Testis (tissue), 3 donors: ENCODE data around the gene GABARAP. TPM values are rescaled to one million over a fixed set of nuclear protein-coding genes. Genes with fewer than 3 reads are reported as not detected.

Source experiments
- DNase-seq: peaks from one replicate; pipeline ENCODE4 v3.0.0-alpha.2; 2019
- H3K27ac ChIP-seq, 2 donors: fragments of 200-600 bp; sonication (generic); one replicate each; pipeline ENCODE4 v1.5.1; 2019
- H3K27me3 ChIP-seq: fragments of 200-600 bp; sonication (generic); one replicate; pipeline ENCODE4 v1.5.1; 2019
- H3K36me3 ChIP-seq: fragments of 200-600 bp; sonication (generic); one replicate; pipeline ENCODE4 v1.5.1; 2017; ENCODE audit warnings: low read depth; ENCODE audit errors: missing control alignments
- H3K4me1 ChIP-seq: fragments of 200-600 bp; sonication (generic); one replicate; pipeline ENCODE4 v1.5.1; 2019
- H3K4me3 ChIP-seq, 2 donors: fragments of 200-600 bp; sonication (generic); one replicate each; pipeline ENCODE4 v1.5.1; 2017 to 2019
- H3K9me3 ChIP-seq: fragments of 200-600 bp; sonication (generic); one replicate; pipeline ENCODE4 v1.5.1; 2017
- POLR2A ChIP-seq: fragments of 450-650 bp; IDR thresholded peaks from one replicate; pipeline ENCODE4 v1.6.1; 2017; ENCODE audit warnings: antibody characterized with exemption, mild to moderate bottlenecking, moderate library complexity
- WGBS, 2 donors: methylation state at CpG; one replicate each; pipeline ENCODE4 v1.1.5; 2018; 5-methylcytosine and 5-hydroxymethylcytosine counted together
- intact Hi-C: fragments of 100-400 bp; cut with DNase I; formaldehyde crosslinking; loops from one replicate; pipeline ENCODE4 v1.15.1; 2023; ENCODE audit warnings: low total_unique reads
- polyA plus RNA-seq: library from polyadenylated mRNA; stranded (reverse); fragments of 350-450 nt; fragmentation: Illumina TruSeq; extraction: RNeasy Lipid Tissue Mini Kit (QIAGEN cat#74804); gene quantifications from one replicate; pipeline ENCODE4 v1.2.3, GENCODE V29; 2014; ENCODE audit warnings: low read depth, low replicate concordance; ENCODE audit not compliant: insufficient read depth
- total RNA-seq, 2 donors: library from RNA; depleted of rRNA; stranded (reverse); fragments of >200 nt; gene quantifications; one replicate each; pipeline ENCODE4 v1.2.3, GENCODE V29; 2016
- TF ChIP-seq, protein P1 (sequence below), 3 experiments: fragments of 450-650 bp in 2 of 3; fragments of 200-600 bp in 1 of 3; sonication (generic) in 1 of 3; IDR thresholded peaks; one replicate each; pipeline ENCODE4 v1.5.1; 2016 to 2019; ENCODE audit warnings: antibody characterized with exemption in 3 of 3, mild to moderate bottlenecking in 2 of 3, moderate library complexity in 1 of 3

The GABARAP gene
- total and polyA plus RNA-seq, 3 donors from 2014 or later, result 521 to 1,171 (median 683) TPM

- H3K36me3 ChIP-seq, result no peaks in the 10 kb centered on the region
Measured at GRCh38 chr17:7224110-7224509, 18.1 kb downstream of the GABARAP start.

DNA sequence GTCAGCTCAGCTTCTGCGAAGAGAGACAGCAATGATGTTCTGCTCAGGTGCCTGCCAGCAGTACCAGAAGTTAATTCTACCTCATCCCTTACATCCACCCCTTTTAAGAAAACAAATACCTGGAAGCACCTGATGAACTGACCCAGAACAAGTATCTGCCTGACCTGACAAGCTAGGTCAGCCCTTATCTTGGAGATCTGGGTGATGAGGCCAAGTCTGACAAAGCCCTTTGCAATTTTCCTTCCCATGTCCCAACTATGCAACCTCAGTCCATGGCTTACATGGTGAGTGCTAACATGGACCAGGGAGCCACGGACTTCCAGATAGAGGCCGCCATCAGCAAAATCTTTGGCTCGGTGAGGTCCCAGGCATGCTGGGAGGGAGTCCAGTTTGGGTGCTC lies 18.9 kb downstream of the GABARAP start:
- WGBS, 2 donors, result 83 to 100% methylated on average over 3 to 4 of the region's 4 CpGs
- DNase-seq, result no peak
- Histone ChIP-seq H3K27ac (no peak overlapping the region), H3K27me3 (no peaks in the 10 kb centered on the region), H3K4me1 (peaks cover 17% of the 10 kb centered on the region), H3K9me3 (no peaks in the 10 kb centered on the region), H3K36me3 (no peaks in the 10 kb centered on the region), H3K4me3 (no peak overlapping the region)
- no peak for TF ChIP-seq POLR2A
- TF ChIP-seq, protein P1, sequence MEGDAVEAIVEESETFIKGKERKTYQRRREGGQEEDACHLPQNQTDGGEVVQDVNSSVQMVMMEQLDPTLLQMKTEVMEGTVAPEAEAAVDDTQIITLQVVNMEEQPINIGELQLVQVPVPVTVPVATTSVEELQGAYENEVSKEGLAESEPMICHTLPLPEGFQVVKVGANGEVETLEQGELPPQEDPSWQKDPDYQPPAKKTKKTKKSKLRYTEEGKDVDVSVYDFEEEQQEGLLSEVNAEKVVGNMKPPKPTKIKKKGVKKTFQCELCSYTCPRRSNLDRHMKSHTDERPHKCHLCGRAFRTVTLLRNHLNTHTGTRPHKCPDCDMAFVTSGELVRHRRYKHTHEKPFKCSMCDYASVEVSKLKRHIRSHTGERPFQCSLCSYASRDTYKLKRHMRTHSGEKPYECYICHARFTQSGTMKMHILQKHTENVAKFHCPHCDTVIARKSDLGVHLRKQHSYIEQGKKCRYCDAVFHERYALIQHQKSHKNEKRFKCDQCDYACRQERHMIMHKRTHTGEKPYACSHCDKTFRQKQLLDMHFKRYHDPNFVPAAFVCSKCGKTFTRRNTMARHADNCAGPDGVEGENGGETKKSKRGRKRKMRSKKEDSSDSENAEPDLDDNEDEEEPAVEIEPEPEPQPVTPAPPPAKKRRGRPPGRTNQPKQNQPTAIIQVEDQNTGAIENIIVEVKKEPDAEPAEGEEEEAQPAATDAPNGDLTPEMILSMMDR (IDR thresholded peaks at IDR 0.05), result no peak
- intact Hi-C loops, result no loop called here

More at GRCh38 chr17:7224110-7224509, 18.1 kb downstream of the GABARAP start:
- Histone ChIP-seq H3K9me3 (no peaks in the 10 kb centered on the region), H3K27me3 (no peaks in the 10 kb centered on the region), H3K4me3 (no peak overlapping the region), H3K27ac (no peak overlapping the region), H3K4me1 (peaks cover 13% of the 10 kb centered on the region)
- no peak for TF ChIP-seq POLR2A
- intact Hi-C loops, result no loop called here
- no peak for DNase-seq
- 68 to 75% methylated on average over 2 to 10 of the region's 10 CpGs for WGBS, 2 donors

DNA sequence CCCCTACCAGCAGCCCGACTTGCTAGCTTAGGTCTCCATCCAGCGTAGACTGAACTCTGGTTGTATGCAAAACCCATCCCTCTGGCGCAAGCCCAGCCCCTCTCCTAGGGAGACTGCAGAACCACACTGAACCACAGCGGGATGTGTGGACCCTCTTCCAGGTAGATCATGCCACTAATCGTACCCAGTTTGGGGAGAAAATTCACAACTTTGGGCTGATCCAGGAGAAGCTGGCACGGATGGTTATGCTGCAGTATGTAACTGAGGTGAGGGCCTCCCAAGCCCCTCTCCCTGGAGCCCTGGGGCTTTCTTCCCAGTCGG lies 19.3 kb downstream of the GABARAP start:
- Histone ChIP-seq H3K27ac (no peak overlapping the region), H3K36me3 (no peaks in the 10 kb centered on the region), H3K27me3 (no peaks in the 10 kb centered on the region), H3K9me3 (no peaks in the 10 kb centered on the region), H3K4me3 (no peak overlapping the region), H3K4me1 (peaks cover 17% of the 10 kb centered on the region)
- WGBS, 2 donors, result 78 to 79% methylated on average over 4 to 7 of the region's 7 CpGs
- intact Hi-C loops, result no loop called here
- no peak for TF ChIP-seq POLR2A
- TF ChIP-seq, protein P1 (IDR thresholded peaks at IDR 0.05), result peak in 1 of 3 experiments; percentile 3
- no peak for DNase-seq

DNA sequence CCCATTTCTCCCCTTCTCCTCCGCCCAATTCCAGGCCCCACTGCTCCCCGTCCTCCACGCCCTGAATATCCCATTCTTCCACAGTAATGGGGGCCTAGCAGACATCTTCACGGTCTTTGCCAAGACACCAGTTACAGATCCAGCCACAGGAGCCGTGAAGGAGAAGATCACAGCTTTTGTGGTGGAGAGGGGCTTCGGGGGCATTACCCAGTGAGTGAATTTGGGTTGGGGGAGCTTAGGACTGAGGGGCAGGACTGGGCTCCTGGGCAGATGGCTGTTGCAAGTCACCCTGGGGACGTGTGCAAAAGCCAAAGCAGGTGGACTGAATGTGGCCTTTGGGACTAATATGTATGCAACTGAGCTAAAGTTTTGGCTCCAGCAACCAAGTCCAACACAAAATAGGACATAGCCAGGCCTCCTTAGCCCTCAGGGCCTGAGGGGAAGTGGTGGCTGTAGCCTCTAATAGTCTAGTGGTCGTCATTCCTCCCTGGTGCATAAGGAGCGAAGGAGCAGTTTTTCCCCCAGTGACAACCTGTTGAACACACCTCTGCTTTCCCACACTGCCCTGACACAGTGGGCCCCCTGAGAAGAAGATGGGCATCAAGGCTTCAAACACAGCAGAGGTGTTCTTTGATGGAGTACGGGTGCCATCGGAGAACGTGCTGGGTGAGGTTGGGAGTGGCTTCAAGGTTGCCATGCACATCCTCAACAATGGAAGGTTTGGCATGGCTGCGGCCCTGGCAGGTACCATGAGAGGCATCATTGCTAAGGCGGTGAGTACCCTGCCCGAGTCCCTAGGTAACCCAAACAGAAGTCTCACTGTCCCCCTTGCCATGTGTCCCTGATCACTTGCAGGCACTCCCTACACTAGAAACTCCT lies 19.9 kb downstream of the GABARAP start:
- H3K4me1 ChIP-seq, result peaks cover 17% of the 10 kb centered on the region
- H3K4me3 ChIP-seq, result no peak overlapping the region
- intact Hi-C loops, result no loop called here
- WGBS, 2 donors, result 75 to 81% methylated on average over 14 to 15 of the region's 15 CpGs
- no peaks in the 10 kb centered on the region for H3K27me3 ChIP-seq
- H3K9me3 ChIP-seq, result no peaks in the 10 kb centered on the region
- DNase-seq, result no peak
- H3K27ac ChIP-seq, result no peak overlapping the region
- no peaks in the 10 kb centered on the region for H3K36me3 ChIP-seq
- TF ChIP-seq, protein P1 (IDR thresholded peaks at IDR 0.05), result no peak
- TF ChIP-seq POLR2A, result no peak

- WGBS, 2 donors, result 69 to 95% methylated on average over 5 to 10 of the region's 10 CpGs
- DNase-seq, result no peak
- Histone ChIP-seq H3K27me3 (no peaks in the 10 kb centered on the region), H3K9me3 (no peaks in the 10 kb centered on the region), H3K4me1 (peaks cover 17% of the 10 kb centered on the region), H3K27ac (peak overlapping the region in 1 of 2 donors; percentile 84), H3K4me3 (no peak overlapping the region), H3K36me3 (no peaks in the 10 kb centered on the region)
- intact Hi-C loops, result no loop called here
- TF ChIP-seq, protein P1 (IDR thresholded peaks at IDR 0.05), result no peak
Measured at GRCh38 chr17:7221278-7222092, 20.8 kb downstream of the GABARAP start.
